22Rv1 (cell line): ENCODE data around the gene DKK2.

Experiments used
- H3K27ac ChIP-seq: fragments of 450-650 bp; 2 replicates; pipeline ENCODE4 v1.5.1; 2017
- ZFX ChIP-seq: fragments of 450-650 bp; IDR thresholded peaks from 2 replicates; pipeline ENCODE4 v1.6.1; 2017; ENCODE audit warnings: antibody characterized with exemption, borderline replicate concordance
- TF ChIP-seq, protein P1 (sequence below): fragments of 450-650 bp; IDR thresholded peaks from 2 replicates; pipeline ENCODE4 v1.5.1; 2017; ENCODE audit warnings: mild to moderate bottlenecking

Gene DKK2

DNA sequence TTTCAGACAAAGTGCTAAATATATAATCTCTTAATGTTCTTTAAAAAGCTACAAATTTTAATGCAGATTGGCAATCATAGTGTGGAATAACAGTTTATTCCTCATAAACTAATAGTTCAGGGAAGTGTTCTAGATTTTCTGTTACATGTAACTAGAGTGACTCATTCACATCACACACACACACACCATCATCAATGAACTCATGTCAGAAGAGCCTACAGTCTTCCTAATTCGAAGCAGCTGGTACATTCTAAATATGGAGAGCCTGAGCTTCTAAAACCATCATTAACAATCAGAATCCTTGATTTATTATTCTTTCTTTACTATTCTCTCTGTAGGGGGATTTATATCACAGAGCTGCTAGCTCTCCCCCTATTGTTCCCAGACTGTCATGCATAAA, 49.6 kb downstream of the DKK2 start:
- no peak overlapping the region for H3K27ac ChIP-seq
- TF ChIP-seq, protein P1, sequence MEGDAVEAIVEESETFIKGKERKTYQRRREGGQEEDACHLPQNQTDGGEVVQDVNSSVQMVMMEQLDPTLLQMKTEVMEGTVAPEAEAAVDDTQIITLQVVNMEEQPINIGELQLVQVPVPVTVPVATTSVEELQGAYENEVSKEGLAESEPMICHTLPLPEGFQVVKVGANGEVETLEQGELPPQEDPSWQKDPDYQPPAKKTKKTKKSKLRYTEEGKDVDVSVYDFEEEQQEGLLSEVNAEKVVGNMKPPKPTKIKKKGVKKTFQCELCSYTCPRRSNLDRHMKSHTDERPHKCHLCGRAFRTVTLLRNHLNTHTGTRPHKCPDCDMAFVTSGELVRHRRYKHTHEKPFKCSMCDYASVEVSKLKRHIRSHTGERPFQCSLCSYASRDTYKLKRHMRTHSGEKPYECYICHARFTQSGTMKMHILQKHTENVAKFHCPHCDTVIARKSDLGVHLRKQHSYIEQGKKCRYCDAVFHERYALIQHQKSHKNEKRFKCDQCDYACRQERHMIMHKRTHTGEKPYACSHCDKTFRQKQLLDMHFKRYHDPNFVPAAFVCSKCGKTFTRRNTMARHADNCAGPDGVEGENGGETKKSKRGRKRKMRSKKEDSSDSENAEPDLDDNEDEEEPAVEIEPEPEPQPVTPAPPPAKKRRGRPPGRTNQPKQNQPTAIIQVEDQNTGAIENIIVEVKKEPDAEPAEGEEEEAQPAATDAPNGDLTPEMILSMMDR, result no peak
- no peak for TF ChIP-seq ZFX

DNA sequence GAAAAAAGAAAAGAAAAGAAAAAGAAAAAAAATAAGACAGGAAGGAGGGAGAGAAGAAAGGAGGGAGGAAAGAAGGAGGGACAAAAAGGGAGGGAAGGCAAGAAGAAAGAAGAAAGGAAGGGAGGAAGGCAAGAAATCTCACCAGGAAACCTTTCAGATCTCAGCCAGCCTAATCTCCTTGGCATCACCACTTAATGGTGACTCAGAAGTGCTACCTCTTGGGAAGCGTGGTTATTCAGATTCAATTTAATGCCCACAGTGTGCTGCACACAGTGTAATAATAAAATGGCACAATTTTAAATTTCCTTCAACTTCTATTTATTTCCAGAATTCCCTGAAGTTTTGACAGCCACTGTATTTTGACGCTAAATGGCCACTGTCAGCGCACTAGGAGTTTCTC, 50.3 kb downstream of the DKK2 start:
- H3K27ac ChIP-seq, result no peak overlapping the region
- no peak for TF ChIP-seq ZFX
- TF ChIP-seq, protein P1, result no peak

DNA sequence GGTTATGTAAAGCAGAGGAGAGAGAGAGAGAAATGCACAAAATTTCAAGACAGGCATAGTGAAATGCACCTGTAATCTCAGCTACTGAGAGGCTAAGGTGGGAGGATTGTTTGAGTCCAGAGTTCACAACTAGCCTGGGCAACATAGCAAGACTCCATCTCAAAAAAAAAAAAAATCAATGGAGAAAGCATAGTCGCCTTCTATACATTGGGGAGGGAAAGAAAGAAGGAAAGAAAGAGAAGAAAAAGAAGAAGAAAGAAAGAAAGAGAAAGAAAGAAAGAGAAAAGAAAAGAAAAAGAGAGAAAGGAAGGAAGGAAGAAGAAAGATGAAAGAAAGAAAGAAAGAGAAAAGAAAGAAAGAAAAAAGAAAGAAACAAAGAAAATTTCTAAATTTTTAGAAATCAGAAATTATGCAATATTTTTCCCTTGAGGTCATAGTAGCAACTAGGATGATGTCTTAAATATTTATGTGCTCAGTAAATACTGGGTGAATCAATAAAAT, 53.4 kb downstream of the DKK2 start:
- TF ChIP-seq, protein P1, result no peak
- no peak for TF ChIP-seq ZFX
- H3K27ac ChIP-seq, result no peak overlapping the region

DNA sequence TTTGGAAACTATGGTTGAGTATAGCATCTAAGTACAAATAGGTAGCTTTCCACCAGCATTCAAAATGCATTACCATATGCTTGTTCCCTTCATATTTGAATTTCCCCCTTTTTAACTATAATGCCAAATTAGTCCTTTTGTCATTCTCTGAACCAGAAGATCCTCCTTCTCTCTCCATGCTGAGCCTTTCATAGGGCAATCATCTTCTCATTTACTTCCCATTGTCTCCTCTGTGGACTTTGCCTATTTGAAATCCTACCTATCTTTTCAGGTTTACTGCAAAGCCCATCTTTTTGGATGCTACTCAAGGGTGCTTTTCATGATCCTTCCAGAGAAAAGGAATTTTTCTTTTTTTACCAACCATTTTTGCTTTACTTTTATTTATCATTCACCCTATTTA, 54.7 kb downstream of the DKK2 start:
- no peak for TF ChIP-seq ZFX
- TF ChIP-seq, protein P1, result no peak
- no peak overlapping the region for H3K27ac ChIP-seq

DNA sequence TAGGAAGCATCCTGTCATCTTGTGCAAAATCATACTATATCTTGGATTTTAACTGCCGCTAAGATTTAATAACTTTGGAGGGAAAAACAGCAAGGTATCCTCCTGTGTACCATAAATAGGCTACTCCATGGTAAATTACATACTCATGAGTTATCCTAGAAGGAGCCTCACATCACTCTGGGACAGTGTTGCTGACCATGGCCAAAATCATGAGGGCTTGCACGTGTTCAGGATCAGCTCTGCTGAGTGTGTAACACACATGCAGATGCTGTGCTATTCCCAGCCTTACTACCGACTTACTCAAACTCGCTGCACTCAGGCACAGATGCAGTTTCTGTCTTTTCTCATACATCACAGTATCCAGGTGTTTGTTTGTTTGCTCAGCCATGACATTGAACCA, 56.6 kb downstream of the DKK2 start:
- TF ChIP-seq, protein P1, result no peak
- TF ChIP-seq ZFX, result no peak
- no peak overlapping the region for H3K27ac ChIP-seq

DNA sequence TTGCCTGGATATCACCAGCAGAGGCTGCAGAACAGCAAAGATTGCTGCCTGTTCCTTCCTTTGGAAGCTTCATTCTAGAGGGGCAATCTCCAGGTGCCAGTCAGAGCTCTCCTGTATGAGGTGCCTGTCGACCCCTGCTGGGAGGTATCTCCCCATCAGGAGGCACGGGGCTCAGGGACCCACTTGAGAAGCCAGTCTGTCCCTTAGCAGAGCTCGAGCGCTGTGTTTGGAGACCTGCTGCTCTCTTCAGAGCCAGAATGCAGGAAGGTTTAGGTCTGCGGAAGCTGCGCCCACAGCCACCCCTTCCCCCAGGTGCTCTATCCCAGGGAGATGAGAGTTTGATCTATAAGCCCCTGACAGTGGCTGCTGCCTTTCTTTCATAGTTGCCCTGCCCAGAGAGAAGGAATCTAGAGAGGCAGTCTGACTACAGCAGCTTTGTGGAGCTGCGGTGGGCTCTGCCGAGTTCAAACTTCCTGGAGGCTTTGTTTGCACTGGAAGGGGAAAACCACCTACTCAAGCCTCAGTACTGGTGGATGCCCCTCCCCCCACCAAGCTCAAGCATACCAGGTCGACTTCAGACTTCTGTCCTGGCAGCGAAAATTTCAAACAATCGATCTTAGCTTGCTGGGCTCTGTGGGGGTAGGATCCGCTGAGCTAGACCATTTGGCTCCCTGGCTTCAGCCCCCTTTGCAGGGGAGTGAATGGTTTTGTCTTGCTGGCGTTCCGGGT, 57.9 kb downstream of the DKK2 start:
- TF ChIP-seq, protein P1, result no peak
- TF ChIP-seq ZFX, result no peak
- H3K27ac ChIP-seq, result no peak overlapping the region

DNA sequence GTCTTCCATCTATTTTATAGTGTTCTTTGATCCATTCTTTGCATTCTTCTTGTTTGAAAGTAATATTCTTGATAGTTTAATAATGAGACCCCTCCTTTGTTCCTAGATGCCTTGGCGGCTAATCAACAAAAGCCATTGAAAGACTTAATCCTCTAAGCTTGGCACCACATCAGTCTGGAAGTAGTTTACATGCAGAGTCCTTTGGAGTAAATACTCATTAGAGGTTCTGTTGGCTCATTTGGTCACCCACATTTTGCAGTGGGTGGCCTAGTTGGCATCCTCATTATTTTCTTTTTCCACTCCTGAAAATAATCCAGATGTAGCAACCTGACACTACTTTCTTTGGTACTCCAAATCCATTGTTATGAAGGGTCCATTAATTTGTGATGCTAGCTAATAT, 64.5 kb downstream of the DKK2 start:
- TF ChIP-seq, protein P1, result no peak
- no peak for TF ChIP-seq ZFX
- H3K27ac ChIP-seq, result no peak overlapping the region
